IgD-negative memory B cell (primary cell): Measurements from ENCODE around the gene ADARB2. TPM values are rescaled to one million over a fixed set of nuclear protein-coding genes. Genes with fewer than 3 reads are reported as not detected.

Experiments used
- H3K27ac Mint-ChIP-seq, 3 donors: one replicate each; pipeline ENCODE4 v1.8.0; 2020 to 2022; ENCODE audit warnings: mild to moderate bottlenecking in 3 of 3, mixed read lengths in 3 of 3, moderate library complexity in 1 of 3
- H3K27me3 Mint-ChIP-seq: one replicate; pipeline ENCODE4 v1.8.0; 2021; ENCODE audit warnings: mixed read lengths
- H3K36me3 Mint-ChIP-seq: one replicate; pipeline ENCODE4 v1.8.0; 2020; ENCODE audit warnings: mild to moderate bottlenecking, mixed read lengths
- H3K4me1 Mint-ChIP-seq, 3 donors: one replicate each; pipeline ENCODE4 v1.8.0; 2020 to 2022; ENCODE audit warnings: mixed read lengths in 3 of 3, mild to moderate bottlenecking in 1 of 3
- H3K4me3 Mint-ChIP-seq, 4 donors: one replicate each; pipeline ENCODE4 v1.8.0; 2020 to 2022; ENCODE audit warnings: mild to moderate bottlenecking in 4 of 4, mixed read lengths in 4 of 4, moderate library complexity in 3 of 4
- H3K9me3 Mint-ChIP-seq, 3 donors: one replicate each; pipeline ENCODE4 v1.8.0; 2020 to 2021; ENCODE audit warnings: mixed read lengths in 3 of 3, mild to moderate bottlenecking in 1 of 3
- polyA plus RNA-seq: library from polyadenylated mRNA; unstranded; fragments of 300-500 nt; fragmentation: Illumina TruSeq; gene quantifications from one replicate; pipeline ENCODE4 v1.2.3, GENCODE V29; 2021

The ADARB2 gene
- polyA plus RNA-seq, 1 donor from 2014 or later, result not detected

DNA sequence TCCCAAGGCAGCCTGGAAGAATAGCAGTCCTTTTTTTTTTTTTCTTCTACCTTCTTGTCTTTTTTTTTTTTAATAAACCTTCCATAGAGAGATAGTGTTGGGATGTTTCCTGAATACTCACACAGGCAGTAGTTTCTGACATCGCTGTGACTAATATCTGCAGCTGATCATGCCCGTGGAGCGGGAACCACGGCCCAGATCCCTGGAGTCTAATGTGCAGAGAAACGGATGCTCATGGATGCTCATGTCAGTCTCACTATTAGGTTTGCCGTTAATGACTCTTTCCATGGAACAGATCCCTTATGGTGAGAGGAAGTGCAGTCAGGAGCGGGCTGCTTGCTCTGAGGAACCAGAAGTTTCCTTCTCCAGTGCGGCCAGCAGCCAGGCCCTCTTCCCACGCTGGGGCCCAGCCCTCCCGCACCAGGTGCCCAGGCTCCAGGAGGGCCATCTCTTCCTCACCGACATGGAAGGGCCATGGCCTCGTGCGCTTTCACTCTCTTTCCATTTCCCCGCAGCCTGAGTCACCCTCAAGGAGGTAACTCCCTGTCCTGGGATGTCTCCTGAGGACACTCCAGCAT, 548.7 kb downstream of the ADARB2 start:
- Mint-ChIP-seq H3K36me3 (no peaks in the 10 kb centered on the region), H3K27ac (no peak overlapping the region)

DNA sequence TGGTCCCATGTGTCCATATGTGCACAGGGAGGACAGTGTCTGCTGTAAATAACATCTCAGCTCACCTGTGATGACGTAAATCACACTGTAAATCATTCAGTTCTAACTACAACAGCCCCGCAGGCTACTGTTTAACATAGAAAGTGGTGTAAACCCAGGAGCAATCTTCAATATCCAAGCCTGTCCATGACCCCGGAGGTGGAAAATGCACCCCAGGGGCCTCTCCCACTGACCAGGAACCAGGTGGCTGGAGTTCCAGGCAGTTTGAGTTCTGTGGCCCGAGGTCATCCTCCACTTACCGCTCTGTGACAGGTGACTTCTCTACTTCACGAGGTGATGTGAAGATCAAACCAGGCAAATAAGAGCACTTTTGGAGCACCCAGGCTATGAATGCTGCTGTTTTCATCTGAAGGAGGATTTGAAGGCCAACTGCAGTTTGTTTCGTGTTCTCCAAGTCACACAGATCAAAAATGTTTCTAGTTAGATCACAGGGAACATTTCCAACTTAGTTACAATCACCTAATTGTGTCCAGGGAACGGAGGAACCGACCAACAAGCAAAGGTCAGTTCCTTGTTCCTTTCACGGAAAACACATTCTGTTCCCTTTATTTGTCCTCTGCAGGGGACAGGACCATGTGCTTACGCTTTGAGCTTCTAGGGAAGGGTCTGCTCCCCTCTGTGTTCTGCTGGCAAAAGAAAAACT, 549.3 kb downstream of the ADARB2 start:
- Mint-ChIP-seq H3K36me3 (no peaks in the 10 kb centered on the region), H3K4me3 (no peak overlapping the region), H3K27me3 (peaks cover 2% of the 10 kb centered on the region), H3K4me1 (no peaks in the 10 kb centered on the region), H3K27ac (no peak overlapping the region), H3K9me3 (no peaks in the 10 kb centered on the region)

More for the DNA sequence above, 548.7 kb downstream of the ADARB2 start:
- no peaks in the 10 kb centered on the region for H3K27me3 Mint-ChIP-seq
- no peak overlapping the region for H3K4me3 Mint-ChIP-seq
- H3K4me1 Mint-ChIP-seq, result no peaks in the 10 kb centered on the region
- H3K9me3 Mint-ChIP-seq, result no peaks in the 10 kb centered on the region

DNA sequence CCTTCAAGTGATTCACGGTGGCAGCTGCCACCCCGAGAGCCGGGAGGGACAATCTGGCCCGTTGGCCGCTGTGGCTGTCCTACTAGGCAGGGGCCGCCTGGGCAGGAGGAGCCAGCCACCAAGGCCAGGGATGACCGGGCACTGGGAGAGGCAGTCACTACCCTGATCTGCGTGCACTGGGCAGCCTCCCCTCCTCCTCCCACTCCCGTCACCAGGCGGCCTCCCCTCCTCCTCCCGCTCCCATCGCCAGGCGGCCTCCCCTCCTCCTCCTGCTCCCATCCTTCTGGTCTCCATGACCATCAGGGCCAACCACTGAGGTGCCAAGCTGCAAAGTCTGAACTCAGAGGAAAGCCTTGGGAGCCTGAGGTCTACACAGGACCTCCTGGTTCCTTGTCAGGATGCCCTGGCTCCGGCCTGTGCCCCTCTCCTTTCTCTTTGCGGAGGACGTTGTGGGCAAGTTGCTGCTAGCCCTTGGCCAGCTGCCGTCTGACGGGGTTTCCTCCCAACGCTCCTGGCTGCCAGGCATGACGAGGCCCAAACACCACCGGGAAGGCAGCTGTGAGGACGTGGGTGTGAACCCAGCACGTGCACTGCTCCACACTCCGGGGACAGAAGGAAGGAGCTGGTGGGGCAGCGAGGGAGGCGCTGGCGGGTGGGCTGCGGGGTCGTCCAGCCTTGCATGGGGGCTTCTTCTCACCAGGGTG, 550.0 kb downstream of the ADARB2 start:
- Mint-ChIP-seq H3K27me3 (peaks cover 2% of the 10 kb centered on the region), H3K36me3 (no peaks in the 10 kb centered on the region), H3K4me3 (no peak overlapping the region), H3K27ac (no peak overlapping the region), H3K4me1 (no peaks in the 10 kb centered on the region), H3K9me3 (no peaks in the 10 kb centered on the region)

DNA sequence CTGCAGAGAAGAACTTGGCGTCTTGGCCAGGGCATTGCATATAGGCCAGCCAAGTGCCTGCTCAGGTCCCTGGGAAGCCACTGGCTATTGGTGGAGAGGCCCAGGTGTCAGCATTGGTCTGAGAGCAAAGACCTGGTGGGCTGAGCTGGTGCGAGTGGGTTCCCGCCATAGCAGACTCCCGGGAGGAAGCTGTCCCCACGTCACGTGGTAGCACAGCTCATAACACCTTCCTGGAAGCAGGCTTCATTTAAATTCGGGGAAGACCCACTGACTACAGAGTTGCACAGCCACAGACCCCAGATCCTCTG, 550.7 kb downstream of the ADARB2 start:
- Mint-ChIP-seq H3K4me3 (no peak overlapping the region), H3K36me3 (no peaks in the 10 kb centered on the region), H3K27me3 (peaks cover 2% of the 10 kb centered on the region), H3K9me3 (no peaks in the 10 kb centered on the region), H3K4me1 (no peaks in the 10 kb centered on the region), H3K27ac (no peak overlapping the region)

DNA sequence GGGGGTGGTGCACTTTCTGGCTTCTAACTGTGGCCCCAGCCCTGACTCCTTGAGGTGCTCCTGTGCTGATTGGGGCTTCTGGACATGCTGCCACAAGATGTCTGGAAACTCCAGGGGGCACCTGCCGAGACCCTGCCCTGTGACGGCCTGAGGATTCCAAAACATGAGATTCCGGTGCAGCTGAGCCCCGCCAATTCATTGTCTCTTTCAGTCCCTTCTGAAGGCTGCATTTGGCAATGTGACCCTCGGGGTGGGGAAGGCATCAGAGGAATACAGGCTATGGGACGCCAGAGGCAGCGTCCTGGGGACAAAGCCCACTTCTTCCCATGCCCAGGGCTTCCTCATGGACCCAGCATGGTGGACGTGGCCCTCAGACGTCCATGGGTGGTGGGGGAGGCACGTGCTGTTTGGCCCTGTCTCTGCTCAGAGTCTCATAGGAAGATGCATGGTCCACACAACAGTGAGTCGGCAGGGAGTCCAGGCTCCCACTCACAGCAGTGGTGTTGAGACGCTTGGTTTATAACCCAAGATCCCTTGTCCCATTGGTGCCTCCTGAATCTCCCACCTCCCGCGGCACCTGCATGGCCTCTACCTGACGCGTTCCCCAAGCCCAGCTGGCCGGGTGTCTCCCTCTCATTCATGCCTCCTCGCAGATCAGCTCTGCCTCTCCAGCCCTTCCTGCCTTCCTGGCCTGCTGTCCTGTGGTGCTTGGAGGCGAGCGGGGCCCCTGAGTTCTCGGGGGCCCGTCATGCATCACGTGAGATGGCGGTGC, 551.2 kb downstream of the ADARB2 start:
- H3K36me3 Mint-ChIP-seq, result no peaks in the 10 kb centered on the region
- no peak overlapping the region for H3K4me3 Mint-ChIP-seq
- peak overlapping the region in 1 of 3 donors; percentile 62 for H3K27ac Mint-ChIP-seq
- H3K9me3 Mint-ChIP-seq, result no peaks in the 10 kb centered on the region
- H3K4me1 Mint-ChIP-seq, result no peaks in the 10 kb centered on the region
- H3K27me3 Mint-ChIP-seq, result peaks cover 2% of the 10 kb centered on the region

DNA sequence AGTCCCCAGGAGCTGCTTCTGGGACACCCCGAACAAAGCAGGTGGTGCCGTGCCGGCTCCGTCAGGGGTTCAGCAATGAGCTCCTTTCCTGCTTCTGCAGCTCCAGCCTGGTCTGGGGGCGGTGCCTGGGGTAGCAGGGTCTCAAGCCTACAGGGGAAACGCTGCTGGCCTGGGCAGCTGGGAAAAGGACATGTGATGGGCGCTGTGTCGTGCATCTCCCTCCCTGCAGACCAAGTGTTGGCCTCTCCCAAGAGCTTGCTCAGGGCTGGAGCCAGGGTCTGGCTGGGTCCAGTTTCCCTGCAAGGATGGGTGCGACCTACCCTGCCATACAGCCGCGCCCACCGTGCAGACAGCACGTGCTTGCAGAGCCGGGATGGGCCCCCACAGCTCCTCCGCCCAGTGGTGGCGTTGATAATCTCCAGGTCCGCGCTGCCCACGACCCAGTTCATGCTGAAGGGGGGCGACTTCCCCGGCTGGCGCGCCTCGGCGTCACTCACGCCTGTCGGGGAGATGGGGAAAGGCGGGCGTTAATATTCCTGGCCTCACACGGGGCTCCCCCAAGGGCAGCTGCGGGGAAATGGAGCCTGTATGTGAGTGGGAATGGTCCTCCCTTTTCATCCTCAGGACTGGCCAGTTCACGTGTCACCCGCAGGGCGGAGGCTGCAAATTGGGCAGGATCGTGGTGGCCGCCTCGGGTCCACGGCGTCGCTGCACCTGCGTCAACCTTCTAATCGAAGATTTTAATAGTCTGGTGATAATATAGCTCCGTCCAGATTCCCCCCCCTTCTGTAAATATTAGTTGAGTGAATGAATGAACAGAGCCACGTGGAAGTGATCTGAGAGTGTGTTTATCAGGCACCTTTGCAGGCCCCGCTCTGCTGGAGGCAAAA, 552.5 kb downstream of the ADARB2 start:
- Mint-ChIP-seq H3K27me3 (peaks cover 8% of the 10 kb centered on the region), H3K36me3 (no peaks in the 10 kb centered on the region), H3K9me3 (no peaks in the 10 kb centered on the region), H3K27ac (no peak overlapping the region), H3K4me3 (no peak overlapping the region), H3K4me1 (no peaks in the 10 kb centered on the region)

DNA sequence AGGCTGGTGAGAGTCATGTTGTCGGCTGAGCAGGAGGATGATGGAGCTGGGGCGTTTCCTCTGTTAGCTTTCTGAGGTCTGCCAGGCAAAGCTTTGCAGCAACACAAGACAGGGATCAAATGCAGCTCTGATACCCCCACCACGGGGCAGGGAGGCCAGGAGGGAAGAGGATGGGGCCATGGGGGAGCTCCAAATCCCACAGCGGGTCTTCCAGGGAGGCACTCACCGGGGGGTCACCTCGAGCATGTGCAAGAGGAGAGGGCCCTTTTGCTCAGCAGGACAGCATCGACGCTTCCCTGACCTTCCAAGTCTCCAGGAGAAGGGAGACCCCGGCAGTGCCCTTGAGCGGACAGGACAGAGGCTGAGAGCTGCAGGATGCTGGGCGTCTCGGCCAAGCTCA, 553.6 kb downstream of the ADARB2 start:
- Mint-ChIP-seq H3K4me3 (no peak overlapping the region), H3K9me3 (peaks cover 0 to 2% (median 0%) of the 10 kb centered on the region in 3 donors), H3K27ac (no peak overlapping the region), H3K36me3 (no peaks in the 10 kb centered on the region), H3K4me1 (no peaks in the 10 kb centered on the region), H3K27me3 (peaks cover 8% of the 10 kb centered on the region)

DNA sequence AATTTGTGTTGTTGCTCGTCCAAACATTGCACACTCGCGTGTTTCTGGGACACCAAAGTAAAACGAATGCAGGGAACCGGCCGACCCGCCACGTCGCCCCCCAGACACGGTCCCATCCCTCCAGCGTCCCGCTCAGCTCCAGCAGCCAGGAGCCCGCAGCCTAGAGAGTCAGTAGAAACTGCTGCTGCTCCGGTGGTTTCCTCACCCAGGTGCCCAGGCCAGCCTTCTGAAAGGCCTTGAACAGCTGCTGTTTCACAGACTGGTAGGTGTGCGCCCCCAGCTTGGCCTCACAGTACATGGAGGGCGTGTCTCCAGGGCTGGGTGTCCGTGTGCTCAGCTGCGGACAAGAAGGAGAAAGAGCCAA, 554.3 kb downstream of the ADARB2 start:
- Mint-ChIP-seq H3K4me1 (no peaks in the 10 kb centered on the region), H3K9me3 (peaks cover 0 to 2% (median 0%) of the 10 kb centered on the region in 3 donors), H3K36me3 (no peaks in the 10 kb centered on the region), H3K27me3 (peaks cover 8% of the 10 kb centered on the region), H3K27ac (no peak overlapping the region), H3K4me3 (no peak overlapping the region)

DNA sequence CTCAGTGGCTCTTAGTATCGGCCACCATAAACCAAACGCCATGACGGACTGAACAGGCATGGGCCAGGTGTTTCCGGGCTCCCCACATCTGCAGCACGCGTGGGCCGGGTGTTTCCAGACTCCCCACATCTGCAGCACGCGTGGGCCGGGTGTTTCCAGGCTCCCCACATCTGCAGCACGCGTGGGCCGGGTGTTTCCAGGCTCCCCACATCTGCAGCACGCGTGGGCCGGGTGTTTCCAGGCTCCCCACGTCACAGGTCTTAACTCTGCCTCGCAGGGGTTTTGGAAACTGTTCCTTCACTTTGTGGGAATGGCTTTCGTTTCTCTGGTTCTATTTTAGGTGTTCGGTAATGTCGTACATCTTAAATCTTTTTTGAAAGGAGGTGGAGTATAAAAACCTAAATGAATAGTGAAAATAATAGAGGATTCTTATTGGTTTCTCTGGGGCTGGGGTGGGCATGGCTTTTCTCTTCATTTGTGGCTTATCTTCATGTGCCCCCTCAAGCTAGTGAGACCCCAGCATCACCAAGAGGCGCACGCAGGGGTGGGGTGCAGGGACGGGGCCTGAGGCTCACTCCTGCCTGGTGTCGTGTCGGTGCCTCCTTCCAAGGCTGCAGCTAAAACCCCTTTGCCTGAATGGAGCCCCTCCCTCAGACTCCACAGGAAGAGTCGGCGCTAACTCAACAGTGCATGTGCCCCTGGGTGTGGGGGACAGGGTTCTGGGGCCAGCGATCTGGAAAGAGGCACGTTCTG, 554.9 kb downstream of the ADARB2 start:
- H3K27ac Mint-ChIP-seq, result no peak overlapping the region
- H3K36me3 Mint-ChIP-seq, result no peaks in the 10 kb centered on the region
- no peaks in the 10 kb centered on the region for H3K4me1 Mint-ChIP-seq
- H3K9me3 Mint-ChIP-seq, result peaks cover 0 to 2% (median 0%) of the 10 kb centered on the region in 3 donors
- H3K4me3 Mint-ChIP-seq, result no peak overlapping the region
- H3K27me3 Mint-ChIP-seq, result peaks cover 8% of the 10 kb centered on the region

DNA sequence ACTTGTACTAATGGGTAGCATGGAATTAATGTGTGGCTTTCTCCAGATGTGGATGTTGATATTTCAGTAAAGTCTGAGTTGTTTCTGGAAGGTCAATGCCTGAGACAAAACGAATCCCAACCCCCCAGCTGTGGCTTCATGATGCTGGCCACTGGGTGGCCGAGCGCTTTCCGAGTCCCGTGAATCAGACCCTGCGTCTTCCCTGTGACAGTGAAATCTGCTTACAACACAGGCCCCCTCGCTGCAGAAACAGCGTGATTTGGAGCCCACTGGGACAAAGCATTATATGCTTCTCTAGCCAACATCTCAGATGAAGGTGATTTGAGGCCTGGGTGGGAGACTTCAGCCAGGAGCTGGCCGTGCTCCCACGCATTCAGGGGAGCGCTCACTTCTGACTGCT, 556.5 kb downstream of the ADARB2 start:
- peaks cover 0 to 2% (median 0%) of the 10 kb centered on the region in 3 donors for H3K9me3 Mint-ChIP-seq
- H3K27me3 Mint-ChIP-seq, result peaks cover 8% of the 10 kb centered on the region
- H3K36me3 Mint-ChIP-seq, result no peaks in the 10 kb centered on the region

DNA sequence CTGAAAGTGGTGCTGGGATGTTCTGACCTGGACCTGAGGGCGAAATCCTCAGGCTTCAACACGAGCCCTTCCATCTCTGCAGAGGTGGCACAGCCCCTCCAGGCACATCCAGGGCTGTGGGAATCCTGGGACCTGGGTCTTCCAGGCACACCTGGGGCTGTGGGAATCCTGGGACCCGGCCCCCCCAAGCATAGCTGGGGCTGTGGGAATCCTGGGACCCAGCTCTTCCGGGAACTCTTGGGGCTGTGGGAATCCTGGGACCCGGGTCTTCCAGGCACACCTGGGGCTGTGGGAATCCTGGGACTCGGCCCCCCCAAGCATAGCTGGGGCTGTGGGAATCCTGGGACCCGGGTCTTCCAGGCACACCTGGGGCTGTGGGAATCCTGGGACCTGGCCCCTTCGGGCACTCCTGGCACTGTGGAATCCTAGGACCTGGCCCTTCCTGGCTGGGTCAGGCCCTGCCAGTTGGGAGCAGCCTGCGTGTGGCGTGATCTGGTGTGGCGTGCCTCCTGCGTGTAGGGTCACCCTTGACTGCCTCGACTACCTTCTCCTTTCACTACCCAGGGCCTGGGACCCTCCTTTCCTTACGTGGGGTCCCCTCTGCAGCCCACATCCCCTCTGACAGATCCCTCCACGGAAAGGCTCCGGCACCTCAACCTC, 557.1 kb downstream of the ADARB2 start:
- no peaks in the 10 kb centered on the region for H3K4me1 Mint-ChIP-seq
- no peaks in the 10 kb centered on the region for H3K36me3 Mint-ChIP-seq
- no peak overlapping the region for H3K4me3 Mint-ChIP-seq
- peaks cover 8% of the 10 kb centered on the region for H3K27me3 Mint-ChIP-seq
- H3K27ac Mint-ChIP-seq, result peak overlapping the region in 1 of 3 donors; percentile 11
- H3K9me3 Mint-ChIP-seq, result peaks cover 0 to 2% (median 0%) of the 10 kb centered on the region in 3 donors

More for the DNA sequence above, 556.5 kb downstream of the ADARB2 start:
- Mint-ChIP-seq H3K4me3 (no peak overlapping the region), H3K4me1 (no peaks in the 10 kb centered on the region), H3K27ac (peak overlapping the region in 1 of 3 donors; percentile 11)

DNA sequence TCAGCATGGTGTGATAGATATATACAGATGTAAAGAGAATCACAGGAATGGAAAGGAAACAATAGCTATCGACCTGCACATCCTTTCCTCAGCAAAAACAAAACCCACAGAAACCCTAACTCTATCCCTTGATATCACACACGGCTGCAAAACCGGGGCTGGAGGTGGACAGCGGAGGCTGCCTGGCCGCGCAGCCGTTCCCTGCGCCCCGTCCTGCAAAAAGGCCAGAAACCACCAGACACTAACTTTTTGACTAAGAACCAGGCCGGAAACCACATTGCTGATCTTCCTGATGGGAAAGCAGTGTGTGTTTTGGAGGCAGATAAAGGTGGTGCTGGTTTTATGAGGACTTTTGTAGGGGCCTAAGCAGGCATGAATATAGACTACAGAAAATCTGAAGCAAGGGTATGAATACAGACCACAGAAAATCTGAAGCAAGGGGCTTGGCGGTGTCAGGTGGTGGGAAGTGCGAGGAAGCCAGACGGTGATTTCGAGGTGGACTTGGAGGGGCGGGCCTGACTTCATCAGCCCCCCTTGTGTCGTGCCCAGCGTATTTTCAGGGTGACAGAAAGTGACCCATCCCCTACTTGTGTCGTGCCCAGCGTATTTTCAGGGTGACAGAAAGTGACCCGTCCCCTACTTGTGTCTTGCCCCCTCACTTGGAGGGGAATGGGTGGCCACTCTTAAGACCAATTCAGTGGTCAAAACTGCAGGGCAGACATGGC, 557.8 kb downstream of the ADARB2 start:
- no peaks in the 10 kb centered on the region for H3K4me1 Mint-ChIP-seq
- H3K4me3 Mint-ChIP-seq, result no peak overlapping the region
- H3K27ac Mint-ChIP-seq, result peak overlapping the region in 1 of 3 donors; percentile 72
- no peaks in the 10 kb centered on the region for H3K36me3 Mint-ChIP-seq
- peaks cover 0 to 2% (median 0%) of the 10 kb centered on the region in 3 donors for H3K9me3 Mint-ChIP-seq
- H3K27me3 Mint-ChIP-seq, result peaks cover 8% of the 10 kb centered on the region

DNA sequence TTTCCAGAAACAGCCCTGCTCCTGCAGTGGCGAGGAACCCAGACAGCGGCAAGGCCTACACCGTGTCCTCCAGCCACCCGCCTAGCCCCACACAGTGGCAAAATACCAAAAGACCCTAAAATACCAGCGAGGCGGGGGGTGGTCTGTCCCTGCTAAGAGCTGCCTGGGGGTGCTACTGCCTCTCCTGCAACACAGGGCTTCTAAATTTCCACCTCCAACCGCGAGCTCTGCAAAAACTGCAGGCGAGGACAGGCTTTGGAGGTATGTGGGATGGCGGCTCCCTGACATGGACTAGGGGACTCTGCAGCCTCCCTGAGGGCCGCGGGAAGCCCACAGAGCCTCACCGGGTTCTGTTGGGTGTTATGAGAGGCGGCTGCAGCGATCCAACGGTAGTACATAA, 558.8 kb downstream of the ADARB2 start:
- H3K27ac Mint-ChIP-seq, result no peak overlapping the region
- no peaks in the 10 kb centered on the region for H3K36me3 Mint-ChIP-seq
- H3K27me3 Mint-ChIP-seq, result peaks cover 7% of the 10 kb centered on the region
- no peak overlapping the region for H3K4me3 Mint-ChIP-seq
- H3K4me1 Mint-ChIP-seq, result peaks cover 0 to 2% (median 0%) of the 10 kb centered on the region in 3 donors
- H3K9me3 Mint-ChIP-seq, result peaks cover 0 to 2% (median 0%) of the 10 kb centered on the region in 3 donors
